Activated CD4-positive, alpha-beta T cell treated with anti-CD3 and anti-CD28 coated beads, Interleukin-2, amount 50 U/mL, for 1 hour (primary cell): Measurements from ENCODE around the gene XPNPEP1.

Experiments used
- DNase-seq: peaks from one replicate; pipeline ENCODE4 v3.0.0-alpha.2; 2020

The XPNPEP1 gene

GRCh38 chr10:109892117-109892516, 31.2 kb downstream of the XPNPEP1 start:
- no peak for DNase-seq

GRCh38 chr10:109891105-109891504, 32.2 kb downstream of the XPNPEP1 start:
- no peak for DNase-seq

- DNase-seq: no peak
Observed at GRCh38 chr10:109889867-109890266, 33.4 kb downstream of the XPNPEP1 start.

- DNase-seq: no peak
Observed at GRCh38 chr10:109887776-109888175, 35.5 kb downstream of the XPNPEP1 start.

- no peak for DNase-seq
Observed at GRCh38 chr10:109887243-109887642, 36.1 kb downstream of the XPNPEP1 start.

GRCh38 chr10:109886781-109887140, 36.5 kb downstream of the XPNPEP1 start:
- DNase-seq: no peak

- DNase-seq: no peak
Observed at GRCh38 chr10:109886037-109886780, 37.1 kb downstream of the XPNPEP1 start.

GRCh38 chr10:109883859-109884771, 39.2 kb downstream of the XPNPEP1 start:
- peak; percentile 59 for DNase-seq

GRCh38 chr10:109882251-109883057, 40.9 kb downstream of the XPNPEP1 start:
- DNase-seq: no peak

- no peak for DNase-seq
Observed at GRCh38 chr10:109881769-109882057, 41.6 kb downstream of the XPNPEP1 start.

- no peak for DNase-seq
Observed at GRCh38 chr10:109880886-109881768, 42.2 kb downstream of the XPNPEP1 start.

GRCh38 chr10:109877546-109877945, 45.8 kb downstream of the XPNPEP1 start:
- no peak for DNase-seq

- DNase-seq: no peak
Observed at GRCh38 chr10:109875828-109876821, 47.2 kb downstream of the XPNPEP1 start.

GRCh38 chr10:109875151-109875568, 48.2 kb downstream of the XPNPEP1 start:
- DNase-seq: no peak

- DNase-seq: no peak
Observed at GRCh38 chr10:109871476-109871875, 51.8 kb downstream of the XPNPEP1 start.

- no peak for DNase-seq
Observed at GRCh38 chr10:109866995-109867635, 56.2 kb downstream of the XPNPEP1 start.

- DNase-seq: no peak
Observed at GRCh38 chr10:109866168-109866994, 56.9 kb downstream of the XPNPEP1 start.

- no peak for DNase-seq
Observed at GRCh38 chr10:109863775-109864174, 59.5 kb downstream of the XPNPEP1 start.

- no peak for DNase-seq
Observed at GRCh38 chr10:109862738-109863137, 60.6 kb downstream of the XPNPEP1 start.

GRCh38 chr10:109862041-109862440, 61.3 kb downstream of the XPNPEP1 start:
- no peak for DNase-seq
